HG03097 (cell line): ENCODE results near the gene BTAF1.

ENCODE experiments used
- ATAC-seq: cut with Tn5 transposase; IDR thresholded peaks from one replicate; pipeline ENCODE4 v1.9.1; 2021; ENCODE audit not compliant: unreplicated experiment, low FRiP score

The BTAF1 gene

DNA sequence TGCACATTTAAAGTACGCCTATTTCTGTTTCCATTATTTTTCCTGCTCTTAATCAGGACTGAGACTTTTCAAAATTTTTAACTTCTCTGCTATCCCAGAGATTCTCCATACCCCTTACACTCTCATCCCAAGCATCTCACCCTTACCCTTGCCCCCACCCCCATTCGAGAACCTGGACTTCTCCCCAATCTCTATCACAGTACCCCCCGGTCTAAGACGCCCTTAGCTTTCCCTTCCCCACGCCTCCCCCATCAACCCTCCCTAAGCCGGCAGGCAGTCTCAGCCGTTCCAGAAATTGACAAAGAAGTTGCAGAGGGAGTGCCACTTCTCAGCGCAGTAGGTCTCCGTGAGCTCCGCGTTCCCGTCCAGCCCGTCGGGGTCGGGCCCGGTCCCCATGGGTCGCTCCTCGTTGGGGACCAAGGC is 15.6 kb upstream of the BTAF1 start:
- no peak for ATAC-seq

DNA sequence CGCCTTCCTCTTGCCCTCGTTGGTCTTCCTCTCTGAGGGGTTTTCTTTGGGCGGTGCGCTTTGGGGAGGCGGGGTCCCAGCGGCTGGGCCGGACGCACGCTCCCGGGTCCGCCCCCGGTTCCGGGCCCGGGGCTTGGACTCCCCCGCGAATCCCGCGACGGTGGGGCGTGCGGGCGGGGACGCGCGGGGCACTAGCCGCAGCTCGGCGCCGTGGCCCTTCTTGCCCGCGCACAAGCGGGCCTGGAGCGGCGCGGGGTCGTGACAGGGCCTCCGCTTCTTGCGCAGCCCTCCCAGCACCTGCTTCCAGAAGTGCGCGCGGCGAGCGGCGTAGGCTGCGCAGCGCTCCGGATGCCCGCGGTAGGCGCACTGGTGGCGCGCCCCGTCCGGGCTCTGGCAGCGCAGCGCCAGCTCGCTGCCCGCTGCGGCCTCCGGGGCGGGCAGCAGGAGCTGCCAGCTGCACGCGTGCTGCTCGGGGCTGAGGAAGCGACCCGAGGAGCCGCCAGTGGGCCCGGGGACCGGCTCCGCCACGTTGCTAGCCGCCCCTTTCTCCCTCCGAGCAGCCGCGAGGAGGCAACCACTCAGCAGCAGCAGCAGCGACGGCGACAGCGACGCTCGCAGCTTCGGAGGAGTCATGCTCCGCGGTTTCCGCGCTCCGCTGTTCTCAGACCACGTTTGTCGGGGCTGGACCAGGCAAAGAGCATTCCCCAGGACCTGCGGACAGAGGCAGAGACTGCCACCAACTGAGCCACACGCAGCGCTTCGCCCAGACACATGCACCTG is 15.0 kb upstream of the BTAF1 start:
- ATAC-seq: peak; percentile 80

DNA sequence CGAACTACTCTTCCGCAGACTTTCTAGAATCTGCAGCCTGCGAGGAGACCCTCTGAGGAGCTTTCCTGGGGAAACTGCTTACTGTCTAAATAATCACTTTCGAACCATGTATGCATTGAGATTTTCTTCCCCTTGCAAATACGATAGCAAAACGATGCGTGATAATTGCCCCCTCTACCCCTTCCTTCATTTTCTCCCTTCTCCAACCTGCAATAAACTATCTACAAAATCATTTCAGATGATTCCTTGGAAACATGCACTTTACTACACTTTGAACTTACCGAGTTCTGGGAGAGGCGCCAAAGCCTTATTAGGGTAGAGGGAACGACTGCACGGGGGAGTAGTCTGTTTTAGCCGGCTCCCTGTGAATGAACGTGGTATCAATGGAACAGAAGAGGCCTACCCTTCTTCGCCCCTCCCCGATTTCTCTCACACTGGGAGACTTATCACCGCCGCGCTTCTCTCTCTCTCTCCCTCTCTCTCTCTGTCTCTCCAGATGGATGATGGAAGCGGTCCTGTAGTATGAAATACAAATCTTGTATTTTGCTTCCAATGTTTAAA is 14.4 kb upstream of the BTAF1 start, which contains the start of gene FGFBP3:
Gene FGFBP3 (minus strand): TSS at position 370 of the 561 bp plus-strand sequence. CDS start 517 bp downstream, outside the sequence.
- no peak for ATAC-seq

GRCh38 chr10:91910467-91910866 is 13.1 kb upstream of the BTAF1 start:
- no peak for ATAC-seq

DNA sequence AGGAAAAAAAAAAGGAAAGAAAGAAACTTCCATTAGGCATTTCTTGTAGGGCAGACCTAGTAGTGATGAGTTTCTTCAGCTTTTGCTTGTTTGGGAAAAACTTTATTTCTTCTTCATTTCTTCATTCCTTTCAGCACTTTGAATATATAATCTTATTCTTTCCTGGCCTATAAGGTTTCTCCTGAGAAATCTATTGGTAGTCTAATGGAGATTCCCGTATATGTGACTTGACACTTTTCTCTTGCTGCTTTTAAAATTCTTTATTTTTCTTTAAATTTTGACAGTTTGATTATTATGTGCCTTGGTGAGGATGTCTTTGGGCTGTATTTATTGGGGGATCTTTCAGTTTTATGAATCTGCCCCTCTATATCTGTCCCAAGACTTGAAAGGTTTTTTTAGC is 3.9 kb upstream of the BTAF1 start:
- no peak for ATAC-seq

DNA sequence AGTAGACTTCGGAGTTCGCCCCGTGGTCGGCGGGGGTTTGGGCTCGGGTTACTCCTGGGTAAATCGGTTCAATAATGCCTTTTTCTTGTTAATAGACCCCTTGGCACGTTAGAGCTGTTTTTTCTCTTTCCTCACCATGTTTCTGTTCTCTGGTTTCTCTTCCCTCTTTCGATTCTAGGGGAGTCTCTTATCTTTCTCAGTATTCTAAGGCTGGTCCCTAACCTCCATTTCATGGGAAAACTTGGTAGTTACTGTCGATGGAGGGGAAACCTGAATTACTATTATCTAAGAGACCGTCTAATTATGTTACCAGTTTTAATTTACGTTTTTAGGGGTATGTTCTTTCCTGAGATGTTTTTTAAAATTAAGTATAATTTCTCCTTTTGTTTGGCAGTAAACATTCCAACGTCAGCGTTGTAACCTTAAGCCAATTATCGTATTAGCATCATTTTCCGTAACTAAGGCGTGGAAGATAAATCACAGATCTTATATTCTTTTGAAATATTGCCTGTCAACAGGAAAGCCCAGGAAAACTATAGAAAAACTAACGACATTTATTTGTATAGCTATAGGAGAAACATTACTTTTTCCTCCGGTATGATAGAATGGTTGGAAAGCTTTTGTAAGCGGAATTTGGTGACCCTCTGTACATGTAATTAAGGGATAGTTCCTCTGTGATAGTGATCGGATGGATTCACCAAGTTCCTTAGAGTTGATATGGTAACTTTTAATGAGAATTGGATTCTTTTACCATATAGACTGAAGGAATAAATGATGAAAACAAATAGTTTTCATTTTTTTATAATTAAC is 847 bp downstream of the BTAF1 start:
- ATAC-seq: no peak

DNA sequence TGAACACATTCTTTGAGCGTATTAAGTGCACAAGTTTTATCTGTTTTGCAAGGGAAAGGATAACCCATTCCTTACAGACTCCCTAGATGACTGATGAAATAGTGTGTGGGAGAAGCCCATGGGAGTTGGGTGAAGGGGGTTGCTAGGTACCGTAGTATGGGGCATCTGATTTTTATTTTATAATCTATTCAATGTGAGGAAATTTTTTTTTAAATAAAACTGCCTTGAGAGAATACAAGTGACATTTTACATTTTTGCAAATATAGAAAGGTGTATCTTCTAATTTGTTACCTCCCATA is 1.4 kb downstream of the BTAF1 start:
- no peak for ATAC-seq

DNA sequence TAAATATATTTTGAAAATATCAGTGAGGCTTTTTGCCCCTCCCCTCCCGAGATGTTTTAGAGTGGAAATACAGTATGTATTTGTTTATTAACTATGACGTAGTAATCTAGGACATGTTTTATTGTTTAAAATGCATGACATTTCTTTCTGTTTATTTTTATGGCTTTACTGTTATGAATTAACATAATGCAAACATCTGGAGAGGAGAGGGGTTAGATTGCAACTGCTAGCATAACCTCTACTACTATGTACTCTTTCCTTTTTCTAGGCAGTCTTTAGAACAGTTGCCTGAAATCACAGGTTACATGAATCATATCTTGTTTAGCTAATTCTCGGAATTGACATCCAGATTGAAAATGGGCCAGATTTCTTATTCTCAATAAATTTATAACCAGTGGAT is 7.4 kb downstream of the BTAF1 start:
- ATAC-seq: no peak

DNA sequence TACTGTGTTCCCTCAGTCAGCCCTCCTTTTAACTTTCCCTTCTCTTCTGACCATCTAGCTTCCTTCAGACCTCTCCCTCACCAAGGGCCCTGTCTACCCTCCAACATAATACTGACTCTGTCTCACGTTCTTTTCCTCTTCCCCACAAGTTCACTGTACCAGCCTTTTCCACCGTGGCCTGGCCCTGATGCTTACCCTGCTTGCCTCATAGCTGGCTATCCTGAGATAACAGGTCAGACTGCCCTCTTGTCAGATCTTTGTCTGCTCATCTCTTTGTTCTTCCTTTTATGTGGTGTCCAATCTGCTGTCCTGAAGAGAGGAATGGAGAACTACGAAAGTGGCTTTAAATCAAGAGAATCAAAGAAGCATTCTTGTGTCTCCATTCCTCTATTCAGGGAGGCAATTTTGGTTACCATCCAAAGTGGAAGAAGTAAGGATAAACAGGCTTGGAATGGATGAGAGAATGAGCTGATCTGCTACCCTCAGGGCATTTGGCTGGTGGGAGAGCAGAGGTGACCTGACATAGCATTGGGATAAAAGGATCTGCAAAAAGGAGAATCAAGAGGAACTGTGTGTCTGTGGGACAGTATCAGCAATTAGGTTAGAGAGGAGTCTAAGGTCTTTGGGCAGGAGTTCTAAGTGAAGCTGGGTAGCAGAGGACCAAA is 8.1 kb downstream of the BTAF1 start:
- ATAC-seq: no peak

- no peak for ATAC-seq
Observed at GRCh38 chr10:91932737-91933136, 9.2 kb downstream of the BTAF1 start.

DNA sequence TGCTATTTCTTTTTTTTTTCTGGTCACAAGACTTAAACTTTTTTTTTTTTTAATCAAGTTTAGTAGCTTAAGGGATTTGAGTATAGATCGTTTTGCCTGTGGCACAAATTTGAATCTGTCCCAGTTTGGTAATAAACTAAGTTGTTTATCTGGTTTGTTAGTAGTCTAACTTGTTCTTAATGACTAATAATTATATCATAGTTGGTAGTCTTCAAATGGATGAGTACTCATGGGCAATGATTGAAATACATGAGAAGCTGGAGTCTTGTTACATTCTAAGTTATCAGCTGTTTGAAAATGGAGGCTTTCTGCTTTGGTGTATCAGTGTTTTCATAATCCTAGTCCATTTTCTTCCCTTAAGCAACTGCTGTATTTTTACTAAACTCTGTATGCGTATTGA is 12.3 kb downstream of the BTAF1 start:
- no peak for ATAC-seq

- no peak for ATAC-seq
Observed at GRCh38 chr10:91939653-91940052, 16.1 kb downstream of the BTAF1 start.

DNA sequence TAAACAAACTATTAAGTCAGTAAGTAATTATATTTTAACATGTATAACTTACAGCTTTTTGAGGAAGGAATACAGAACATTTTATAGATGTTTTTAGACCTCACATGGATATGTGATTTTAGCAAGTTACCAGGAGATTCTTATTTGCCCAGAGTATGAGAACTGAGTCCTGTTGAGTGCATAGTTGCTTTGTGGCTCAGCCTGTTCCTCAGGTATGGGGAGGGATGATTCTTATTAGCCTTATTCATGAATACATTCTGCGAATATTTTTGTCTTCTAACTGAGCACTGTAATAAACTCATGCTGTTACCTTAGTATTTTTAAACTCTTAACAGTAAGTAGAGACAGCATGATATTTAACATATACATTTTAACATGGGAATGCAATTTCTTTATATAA is 17.9 kb downstream of the BTAF1 start:
- ATAC-seq: no peak

DNA sequence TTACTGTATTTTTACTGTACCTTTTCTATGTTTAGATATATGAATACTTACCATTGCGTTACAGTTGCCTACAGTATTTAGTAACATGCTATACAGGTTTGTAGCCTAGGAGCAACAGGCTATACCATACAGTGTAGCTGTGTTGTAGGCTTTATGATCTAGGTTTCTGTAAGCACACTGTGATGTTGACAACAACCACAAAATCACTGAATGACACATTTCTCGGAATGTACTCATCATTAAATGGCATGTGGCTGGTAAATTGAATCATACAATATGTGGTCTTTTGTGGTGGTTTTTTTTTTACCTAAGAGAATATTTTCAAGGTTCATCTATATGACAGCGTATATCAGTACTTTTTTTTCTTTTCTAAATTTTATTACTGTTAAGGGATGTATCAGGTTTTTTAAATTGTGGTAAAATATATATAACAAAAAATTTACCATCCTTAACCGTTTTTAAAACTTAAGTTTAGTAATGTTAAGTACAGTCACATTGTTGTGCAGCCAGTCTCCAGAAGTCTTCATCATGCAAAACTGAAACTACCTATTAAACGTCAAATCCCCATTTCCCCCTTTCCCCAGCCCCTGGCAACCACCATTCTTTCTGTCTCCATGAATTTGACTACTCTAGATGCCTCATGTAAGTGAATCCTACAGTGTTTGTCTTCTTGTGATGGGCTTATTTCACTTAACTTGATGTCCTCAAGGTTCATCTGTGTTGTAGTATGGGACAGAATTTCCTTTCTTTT is 21.5 kb downstream of the BTAF1 start:
- peak; percentile 77 for ATAC-seq

GRCh38 chr10:91953600-91954160 is 30.1 kb downstream of the BTAF1 start:
- no peak for ATAC-seq

- no peak for ATAC-seq
Observed at GRCh38 chr10:91955114-91955513, 31.5 kb downstream of the BTAF1 start.

DNA sequence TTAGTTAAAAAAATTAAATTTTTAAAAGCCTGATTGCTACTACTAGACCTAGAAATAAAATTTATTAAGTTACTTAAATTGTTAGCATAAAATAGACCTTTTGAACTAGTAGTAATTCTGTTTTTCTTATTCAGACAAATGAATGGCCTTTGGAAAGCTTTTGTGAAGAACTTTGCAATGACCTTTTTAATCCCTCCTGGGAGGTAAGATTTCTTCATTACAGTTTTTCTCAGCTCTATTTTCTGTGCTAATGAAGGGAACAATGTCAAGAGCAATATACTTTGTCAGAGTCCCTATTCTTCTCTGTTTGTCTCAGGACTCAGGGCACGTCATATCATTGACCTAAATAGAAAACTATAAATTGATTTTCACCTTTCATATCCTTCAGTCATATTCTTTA is 33.5 kb downstream of the BTAF1 start:
- no peak for ATAC-seq

- no peak for ATAC-seq
Observed at GRCh38 chr10:91969297-91969696, 45.7 kb downstream of the BTAF1 start.

GRCh38 chr10:91974960-91975359 is 51.4 kb downstream of the BTAF1 start:
- ATAC-seq: no peak

DNA sequence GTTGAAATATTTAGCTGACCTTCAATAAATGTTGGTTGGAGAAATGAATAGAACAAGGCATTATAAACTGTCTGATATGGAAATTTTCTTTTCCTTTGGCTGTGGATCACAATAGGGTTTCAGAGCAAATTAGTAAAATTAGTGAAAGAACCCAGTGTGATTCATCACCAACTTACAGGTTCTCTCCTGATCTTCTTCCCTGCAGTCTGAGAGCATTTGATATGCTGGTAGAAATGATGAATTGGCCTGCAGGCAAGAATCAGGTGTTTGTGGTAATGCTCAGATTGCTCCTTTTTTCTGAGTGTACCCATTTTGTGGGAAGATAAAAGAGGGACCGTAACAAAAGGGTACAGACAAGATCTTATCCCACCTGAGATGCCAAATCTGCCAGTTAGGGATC is 51.9 kb downstream of the BTAF1 start:
- ATAC-seq: no peak
